ENCODE measurements around the gene SH3GL2. TPM values are rescaled to one million over a fixed set of nuclear protein-coding genes. Genes with fewer than 3 reads are reported as not detected.

SH3GL2 gene
- total and polyA plus RNA-seq, 9 of the 15 experiments (the other 6 are each of a cell fraction or from before 2014, with no cell fraction given), result not detected

- TF ChIP-seq HNRNPL (IDR thresholded peaks at IDR 0.05; ENCODE audit: low read depth, low read length) (no peak), RAD51 (IDR thresholded peaks at IDR 0.05; ENCODE audit: borderline replicate concordance, low read depth) (no peak), ZNF717 (CRISPR knock-in tag; IDR thresholded peaks at IDR 0.05) (no peak), ZNF232 (CRISPR knock-in tag; IDR thresholded peaks at IDR 0.05) (no peak), SAFB (IDR thresholded peaks at IDR 0.05; ENCODE audit: borderline replicate concordance, low read depth, low read length) (no peak), ZNF347 (CRISPR knock-in tag; IDR thresholded peaks at IDR 0.05; ENCODE audit: low read depth) (no peak), ZNF121 (CRISPR knock-in tag; conservative IDR thresholded peaks at IDR 0.05) (no peak), MAFF (IDR thresholded peaks at IDR 0.05; ENCODE audit: low read length) (no peak), CREB1 (IDR thresholded peaks at IDR 0.05) (no peak), CREB1 (CRISPR knock-in tag; IDR thresholded peaks at IDR 0.05) (no peak), SUPT5H (IDR thresholded peaks at IDR 0.05) (no peak), GMEB1 (CRISPR knock-in tag; IDR thresholded peaks at IDR 0.05) (no peak), MITF (IDR thresholded peaks at IDR 0.05) (no peak), STAT5B (CRISPR knock-in tag; IDR thresholded peaks at IDR 0.05) (no peak), HDAC1 (IDR thresholded peaks at IDR 0.05) (no peak), ZNF140 (CRISPR knock-in tag; IDR thresholded peaks at IDR 0.05) (no peak), ZNF324 (CRISPR knock-in tag; IDR thresholded peaks at IDR 0.05) (no peak), TAF1 (IDR thresholded peaks at IDR 0.05; ENCODE audit: control insufficient read depth, extremely low read depth, insufficient read depth, low read length, severe bottlenecking) (no peak), RUNX1 (IDR thresholded peaks at IDR 0.05; ENCODE audit: low read depth) (no peak), PHF20 (IDR thresholded peaks at IDR 0.05; ENCODE audit: partially characterized antibody) (no peak)
- BruUV-seq (replicated peaks), result no TSS peak
- Histone ChIP-seq H3K9ac (ENCODE audit: insufficient read depth in 1 of 2, low read depth in 2 of 2, low read length in 2 of 2) (no peak overlapping the region), H3K4me3 (no peak overlapping the region), H3K9me1 (ENCODE audit: control insufficient read depth, insufficient read depth, low read length) (no peaks in the 10 kb centered on the region), H3K27me3 (ENCODE audit: control insufficient read depth in 2 of 2, insufficient read depth in 2 of 2, low read length in 2 of 2) (no peaks in the 10 kb centered on the region), H3K4me2 (ENCODE audit: insufficient read depth, low read length) (no peak overlapping the region), H3K27ac (ENCODE audit: extremely low read depth, low read depth, low read length) (no peak overlapping the region), H3K9me3 (replicated peaks; ENCODE audit: control insufficient read depth, insufficient read depth, low read depth, low read length) (no peaks in the 10 kb centered on the region), H4K20me1 (replicated peaks; ENCODE audit: control insufficient read depth, insufficient read depth, low read length) (no peaks in the 10 kb centered on the region), H3K79me2 (ENCODE audit: control insufficient read depth, insufficient read depth, low read length) (no peaks in the 10 kb centered on the region), H3K4me1 (replicated peaks in 1 of 2; ENCODE audit: control insufficient read depth in 2 of 2, insufficient read depth in 2 of 2, low read length in 2 of 2) (no peaks in the 10 kb centered on the region), H2AFZ (ENCODE audit: low read depth, low read length) (no peak overlapping the region), H3K36me3 (ENCODE audit: control insufficient read depth, insufficient read depth, low read length) (no peaks in the 10 kb centered on the region)
- ChIA-PET POLR2A (no interaction called here), CTCF (ENCODE audit: low intra/inter-chr PET ratio) (no interaction called here)
- intact Hi-C loops (cut with micrococcal nuclease), result loop anchor here (10.0 kb wide), 1 partner anchor 270 kb away; no protein-coding TSS in a partner anchor
- DNase-seq (ENCODE audit: extremely low read depth in 1 of 4, low spot score in 3 of 4), result no peak
- 4% methylated on average over 3 of the region's 3 CpGs for WGBS (ENCODE audit: insufficient coverage, low coverage, missing lambda C conversion rate)
- ATAC-seq, result no peak
- FAIRE-seq, result no peak
- in situ Hi-C loops (cut with MboI), result loop anchor here (25.0 kb wide), 1 partner anchor 1927 kb away; no protein-coding TSS in a partner anchor
Measured at GRCh38 chr9:17535176-17535575, 43.7 kb upstream of the SH3GL2 start.
